OCI-LY3 (cell line): ENCODE results near the gene LMNTD2.

ENCODE experiments used
- H2AFZ ChIP-seq: fragments of 200-600, 300-600 bp; shearing (Covaris generic); 2 replicates; pipeline ENCODE4 v1.6.0; 2014; ENCODE audit warnings: antibody characterized with exemption, low read depth, low read length
- H3K27ac ChIP-seq: fragments of 200-600, 300-600 bp; sonication (generic); 2 replicates; pipeline ENCODE4 v1.5.1; 2014; ENCODE audit warnings: mild to moderate bottlenecking, low read length, moderate library complexity, mixed read lengths
- H3K27me3 ChIP-seq: fragments of 200-600, 300-600 bp; sonication (generic); 2 replicates; pipeline ENCODE4 v1.6.1; 2014; ENCODE audit warnings: low read depth, low read length, mixed read lengths
- H3K36me3 ChIP-seq: fragments of 200-600, 300-600 bp; sonication (generic); replicated peaks from 2 replicates; pipeline ENCODE3; 2014; ENCODE audit warnings: low read depth, low read length, mixed read lengths
- H3K4me1 ChIP-seq: fragments of 300-600, 200-600 bp; sonication (generic); 2 replicates; pipeline ENCODE4 v1.6.1; 2014; ENCODE audit warnings: low read length, mixed read lengths
- H3K4me2 ChIP-seq: fragments of 200-600, 300-600 bp; sonication (generic); 2 replicates; pipeline ENCODE4 v1.6.1; 2014; ENCODE audit warnings: low read length, mixed read lengths
- H3K4me3 ChIP-seq: fragments of 300-600, 200-600 bp; sonication (generic); 2 replicates; pipeline ENCODE4 v1.5.1; 2014; ENCODE audit warnings: antibody characterized with exemption, mild to moderate bottlenecking, low read length, moderate library complexity
- H3K79me2 ChIP-seq: fragments of 300-600, 200-600 bp; shearing (Covaris generic); 2 replicates; pipeline ENCODE4 v1.6.1; 2014; ENCODE audit warnings: mild to moderate bottlenecking, low read length, mixed read lengths
- H3K9ac ChIP-seq: fragments of 300-600, 200-600 bp; shearing (Covaris generic); 2 replicates; pipeline ENCODE4 v1.6.0; 2014; ENCODE audit warnings: mild to moderate bottlenecking, low read length, moderate library complexity
- H3K9me3 ChIP-seq: fragments of 200-600, 300-600 bp; shearing (Covaris generic); 2 replicates; pipeline ENCODE4 v1.6.1; 2014; ENCODE audit warnings: low read length, mixed read lengths; ENCODE audit not compliant: insufficient read depth
- H4K20me1 ChIP-seq: fragments of 200-600, 300-600 bp; sonication (generic); 2 replicates; pipeline ENCODE4 v1.6.1; 2016; ENCODE audit warnings: low read length, mixed read lengths; ENCODE audit not compliant: insufficient read depth
- EZH2phosphoT487 ChIP-seq: fragments of 200-600 bp; shearing (Covaris generic); IDR thresholded peaks from 2 replicates; pipeline ENCODE4 v1.6.1; 2018; ENCODE audit warnings: antibody characterized with exemption, mixed run types, low read depth
- TF ChIP-seq, protein P1 (sequence below): fragments of 200-600, 300-600 bp; sonication (generic); IDR thresholded peaks from 2 replicates; pipeline ENCODE4 v1.5.1; 2014; ENCODE audit warnings: antibody characterized with exemption, low read length, low read depth

The LMNTD2 gene

DNA sequence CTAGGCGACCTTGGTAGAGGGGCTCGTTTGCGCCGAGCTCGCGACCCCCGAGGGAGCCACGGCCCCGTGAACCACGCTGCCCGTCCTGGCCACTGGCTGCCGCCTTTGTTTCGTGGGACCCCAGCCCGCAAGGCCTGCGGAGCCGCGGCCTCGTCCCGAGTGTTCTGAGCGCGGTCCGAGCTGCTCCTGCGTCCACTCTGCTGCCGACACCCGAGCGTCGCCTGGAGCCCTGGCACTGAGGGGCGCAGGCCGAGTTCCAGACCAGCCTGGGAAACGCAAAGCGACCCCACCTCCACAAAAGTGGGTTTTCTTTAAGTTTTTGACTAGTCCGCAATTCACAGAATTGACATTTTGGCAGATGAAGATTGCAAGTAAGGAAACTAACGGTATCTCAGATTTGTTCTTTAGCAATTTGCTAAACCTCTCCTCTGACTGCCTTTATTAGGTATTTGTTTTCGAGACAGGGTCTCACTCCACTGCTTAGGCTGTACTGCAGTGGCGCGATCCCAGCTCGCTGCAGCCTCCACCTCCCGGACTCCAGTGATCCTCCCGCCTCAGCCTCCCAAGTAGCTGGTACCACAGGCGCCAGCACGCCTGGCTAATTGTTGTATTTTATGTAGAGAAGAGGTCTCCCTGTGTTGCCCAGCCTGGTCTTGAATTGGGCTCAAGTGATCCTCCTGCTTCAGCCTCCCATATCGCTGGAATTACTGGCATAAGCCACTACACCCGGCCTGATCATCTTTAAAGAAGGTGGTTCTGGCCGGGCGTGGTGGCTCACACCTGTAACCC lies 52.6 kb downstream of the LMNTD2 start:
- Histone ChIP-seq H3K27me3 (no peaks in the 10 kb centered on the region), H4K20me1 (no peaks in the 10 kb centered on the region), H3K4me2 (peak overlapping the region; percentile 76), H3K9ac (no peak overlapping the region), H3K4me1 (peaks cover 32% of the 10 kb centered on the region), H3K9me3 (no peaks in the 10 kb centered on the region), H2AFZ (no peak overlapping the region), H3K79me2 (peaks cover 38% of the 10 kb centered on the region), H3K36me3 (peaks cover 19% of the 10 kb centered on the region), H3K27ac (no peak overlapping the region), H3K4me3 (peak overlapping the region; percentile 94)
- TF ChIP-seq, protein P1, sequence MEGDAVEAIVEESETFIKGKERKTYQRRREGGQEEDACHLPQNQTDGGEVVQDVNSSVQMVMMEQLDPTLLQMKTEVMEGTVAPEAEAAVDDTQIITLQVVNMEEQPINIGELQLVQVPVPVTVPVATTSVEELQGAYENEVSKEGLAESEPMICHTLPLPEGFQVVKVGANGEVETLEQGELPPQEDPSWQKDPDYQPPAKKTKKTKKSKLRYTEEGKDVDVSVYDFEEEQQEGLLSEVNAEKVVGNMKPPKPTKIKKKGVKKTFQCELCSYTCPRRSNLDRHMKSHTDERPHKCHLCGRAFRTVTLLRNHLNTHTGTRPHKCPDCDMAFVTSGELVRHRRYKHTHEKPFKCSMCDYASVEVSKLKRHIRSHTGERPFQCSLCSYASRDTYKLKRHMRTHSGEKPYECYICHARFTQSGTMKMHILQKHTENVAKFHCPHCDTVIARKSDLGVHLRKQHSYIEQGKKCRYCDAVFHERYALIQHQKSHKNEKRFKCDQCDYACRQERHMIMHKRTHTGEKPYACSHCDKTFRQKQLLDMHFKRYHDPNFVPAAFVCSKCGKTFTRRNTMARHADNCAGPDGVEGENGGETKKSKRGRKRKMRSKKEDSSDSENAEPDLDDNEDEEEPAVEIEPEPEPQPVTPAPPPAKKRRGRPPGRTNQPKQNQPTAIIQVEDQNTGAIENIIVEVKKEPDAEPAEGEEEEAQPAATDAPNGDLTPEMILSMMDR = no peak
- TF ChIP-seq EZH2phosphoT487 = no peak

- Histone ChIP-seq H3K79me2 (peaks cover 42% of the 10 kb centered on the region), H3K4me2 (peak within 1 kb of the TSS; percentile 89), H2AFZ (peak within 1 kb of the TSS; percentile 72), H4K20me1 (no peaks in the 10 kb centered on the region), H3K36me3 (peaks cover 19% of the 10 kb centered on the region), H3K27me3 (no peaks in the 10 kb centered on the region), H3K9me3 (no peaks in the 10 kb centered on the region), H3K27ac (peak within 1 kb of the TSS; percentile 91), H3K4me1 (peaks cover 39% of the 10 kb centered on the region), H3K4me3 (peak within 1 kb of the TSS; percentile 94), H3K9ac (peak within 1 kb of the TSS; percentile 98)
- TF ChIP-seq, protein P1 = no peak
- TF ChIP-seq EZH2phosphoT487 = no peak
Measured at GRCh38 chr11:506995-507726, 53.4 kb downstream of the LMNTD2 start, which contains the start of gene RNH1. TSS of gene RNH1 (minus strand) at chr11:507242. CDS start at chr11:502162, 5,080 bp downstream.

DNA sequence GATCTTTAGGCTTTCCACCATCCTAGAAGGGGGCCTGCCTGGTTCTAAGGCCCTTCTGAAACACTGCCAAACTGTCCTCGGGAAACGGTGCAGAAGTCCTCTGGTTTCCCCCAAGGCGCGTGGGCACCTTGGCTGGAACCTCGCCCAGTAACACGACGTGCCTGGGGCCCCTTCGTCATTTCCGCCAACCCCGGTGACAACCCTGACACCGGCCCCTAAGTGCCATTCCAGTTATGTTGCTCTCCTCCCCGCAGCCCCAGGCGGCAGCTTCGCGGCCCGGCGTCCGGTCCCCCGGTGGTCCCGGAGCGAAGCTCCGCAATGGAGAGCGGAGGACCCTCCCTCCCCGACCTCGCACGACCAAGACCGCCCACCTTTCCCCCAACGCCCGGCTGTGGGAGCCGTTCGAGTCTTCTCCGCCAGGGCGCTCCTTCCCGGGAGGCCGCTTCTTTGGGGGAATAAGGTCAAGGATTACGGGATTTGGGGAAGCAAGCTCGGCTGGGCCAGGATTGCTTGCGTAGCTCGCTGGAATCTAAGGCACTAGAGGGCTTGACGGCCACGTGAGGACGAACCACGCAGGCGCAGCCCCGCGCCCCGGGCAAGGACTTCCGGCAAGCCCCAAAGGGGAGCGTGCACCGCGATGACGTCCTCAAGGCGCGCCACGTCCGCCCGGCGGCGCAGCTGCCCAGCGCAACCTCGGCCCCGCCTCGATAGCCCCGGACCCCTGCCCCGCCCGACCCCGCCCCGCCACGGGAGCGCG lies 54.1 kb downstream of the LMNTD2 start:
- no peak for TF ChIP-seq EZH2phosphoT487
- TF ChIP-seq, protein P1 = no peak
- Histone ChIP-seq H3K9me3 (0 out of 2 replicates have a peak, but pooled peaks cover under 1% of the 10 kb centered on the region), H4K20me1 (no peaks in the 10 kb centered on the region), H3K4me1 (peaks cover 39% of the 10 kb centered on the region), H3K27me3 (no peaks in the 10 kb centered on the region), H3K36me3 (peaks cover 22% of the 10 kb centered on the region), H3K4me2 (peak overlapping the region; percentile 89), H3K9ac (peak overlapping the region; percentile 98), H3K4me3 (peak overlapping the region; percentile 94), H2AFZ (peak overlapping the region; percentile 72), H3K79me2 (peaks cover 44% of the 10 kb centered on the region), H3K27ac (peak overlapping the region; percentile 91)

- H3K27ac ChIP-seq = no peak overlapping the region
Measured at GRCh38 chr11:504994-505344, 55.6 kb downstream of the LMNTD2 start.

More at GRCh38 chr11:504994-505344, 55.6 kb downstream of the LMNTD2 start:
- Histone ChIP-seq H3K9me3 (0 out of 2 replicates have a peak, but pooled peaks cover 5% of the 10 kb centered on the region), H3K4me1 (peaks cover 48% of the 10 kb centered on the region), H3K4me3 (peak overlapping the region; percentile 94), H4K20me1 (no peaks in the 10 kb centered on the region), H3K4me2 (peak overlapping the region; percentile 89), H3K9ac (peak overlapping the region; percentile 98), H2AFZ (no peak overlapping the region), H3K36me3 (peaks cover 34% of the 10 kb centered on the region), H3K79me2 (peaks cover 49% of the 10 kb centered on the region), H3K27me3 (no peaks in the 10 kb centered on the region)
- no peak for TF ChIP-seq EZH2phosphoT487
- TF ChIP-seq, protein P1 = no peak
